ENCODE data around the gene BOD1.

DNA sequence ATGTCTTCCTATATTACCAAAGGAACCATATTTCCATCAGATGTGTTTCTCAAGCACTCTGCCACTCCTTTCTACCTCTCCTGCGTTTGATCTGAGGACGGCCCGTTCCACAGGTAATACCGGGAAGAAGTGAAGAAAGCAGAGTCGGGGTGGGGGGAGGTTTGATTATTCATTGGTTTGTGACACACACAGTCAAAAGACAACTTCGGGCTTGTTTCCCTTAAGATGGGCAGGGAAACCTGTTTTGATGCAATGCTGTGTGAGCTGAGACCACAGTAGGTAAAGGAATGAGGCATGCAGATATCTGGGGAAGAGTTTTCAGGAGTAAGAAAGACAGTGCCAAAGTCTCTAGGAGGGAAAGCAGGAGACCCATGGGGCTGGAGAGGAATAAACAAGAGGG lies 54.0 kb downstream of the BOD1 start:
- TF ChIP-seq CHD1 (IDR thresholded peaks at IDR 0.05; ENCODE audit: low read depth, low read length) (no peak), CREB1 (IDR thresholded peaks at IDR 0.05) (no peak), FOSL1 (IDR thresholded peaks at IDR 0.05; ENCODE audit: insufficient read depth, low read depth, low read length) (no peak), CBX5 (IDR thresholded peaks at IDR 0.05; ENCODE audit: low read depth, low read length) (no peak)
- TF ChIP-seq, protein P1, sequence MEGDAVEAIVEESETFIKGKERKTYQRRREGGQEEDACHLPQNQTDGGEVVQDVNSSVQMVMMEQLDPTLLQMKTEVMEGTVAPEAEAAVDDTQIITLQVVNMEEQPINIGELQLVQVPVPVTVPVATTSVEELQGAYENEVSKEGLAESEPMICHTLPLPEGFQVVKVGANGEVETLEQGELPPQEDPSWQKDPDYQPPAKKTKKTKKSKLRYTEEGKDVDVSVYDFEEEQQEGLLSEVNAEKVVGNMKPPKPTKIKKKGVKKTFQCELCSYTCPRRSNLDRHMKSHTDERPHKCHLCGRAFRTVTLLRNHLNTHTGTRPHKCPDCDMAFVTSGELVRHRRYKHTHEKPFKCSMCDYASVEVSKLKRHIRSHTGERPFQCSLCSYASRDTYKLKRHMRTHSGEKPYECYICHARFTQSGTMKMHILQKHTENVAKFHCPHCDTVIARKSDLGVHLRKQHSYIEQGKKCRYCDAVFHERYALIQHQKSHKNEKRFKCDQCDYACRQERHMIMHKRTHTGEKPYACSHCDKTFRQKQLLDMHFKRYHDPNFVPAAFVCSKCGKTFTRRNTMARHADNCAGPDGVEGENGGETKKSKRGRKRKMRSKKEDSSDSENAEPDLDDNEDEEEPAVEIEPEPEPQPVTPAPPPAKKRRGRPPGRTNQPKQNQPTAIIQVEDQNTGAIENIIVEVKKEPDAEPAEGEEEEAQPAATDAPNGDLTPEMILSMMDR (IDR thresholded peaks at IDR 0.05; ENCODE audit: control extremely low read depth in 1 of 3, insufficient read depth in 1 of 3, low read depth in 1 of 3, low read length in 3 of 3), result no peak

Data from H1 (cell line).